Activated T-cell treated with anti-CD3 and anti-CD28 coated beads, Interleukin-2, amount 50 U/mL, for 48 hours (primary cell): Measurements from ENCODE around the gene PPL.

Source experiments
- DNase-seq, 2 experiments: peaks; one replicate each; pipeline ENCODE4 v3.0.0-alpha.2; 2020

PPL gene

DNA sequence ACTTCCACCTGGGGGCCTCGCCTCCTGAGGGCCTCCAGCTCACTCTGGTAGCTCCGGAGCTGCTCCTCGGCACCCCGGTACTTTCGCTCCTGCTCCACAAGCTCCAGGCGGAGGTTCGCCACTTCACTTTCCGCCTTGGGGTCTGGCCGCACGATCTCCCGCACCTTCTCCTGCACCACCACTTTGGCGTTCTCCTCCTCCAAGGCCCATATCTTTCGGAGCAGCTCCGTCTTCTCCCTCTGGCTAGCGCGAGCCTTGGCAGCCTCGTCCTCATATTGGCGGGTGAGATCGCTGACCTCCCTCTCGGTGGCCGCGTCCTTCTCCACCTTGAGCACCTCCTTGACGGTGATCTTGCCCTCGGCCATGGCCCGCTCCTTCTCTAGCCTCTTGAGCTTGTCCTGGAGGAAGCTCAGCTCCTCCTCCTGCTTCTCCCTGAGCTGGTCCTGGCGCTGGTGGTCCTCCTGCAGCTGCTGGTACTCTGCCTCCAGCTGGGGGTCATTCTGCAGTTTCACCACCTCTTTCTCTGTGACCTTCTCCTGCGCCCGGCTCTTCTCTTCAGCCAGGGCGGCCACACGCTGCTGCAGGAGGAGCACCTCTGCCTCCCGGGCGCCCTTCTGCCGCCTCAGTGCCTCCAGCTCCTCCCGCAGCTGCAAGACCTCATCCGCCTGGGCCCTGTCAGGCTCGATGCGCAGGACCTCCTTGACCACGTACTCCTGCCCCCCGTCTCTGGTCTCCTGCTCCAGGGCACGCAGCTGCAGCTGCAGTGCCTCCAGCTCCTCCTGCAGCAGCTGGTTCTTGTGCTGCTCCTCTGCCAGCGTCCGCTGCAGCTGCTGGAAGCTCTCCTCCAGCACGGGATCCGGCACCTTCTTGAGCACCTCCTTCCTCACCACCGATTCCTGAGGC is 51.7 kb downstream of the PPL start:
- no peak for DNase-seq

- DNase-seq = no peak
Observed at GRCh38 chr16:4884209-4884608, 52.7 kb downstream of the PPL start.

DNA sequence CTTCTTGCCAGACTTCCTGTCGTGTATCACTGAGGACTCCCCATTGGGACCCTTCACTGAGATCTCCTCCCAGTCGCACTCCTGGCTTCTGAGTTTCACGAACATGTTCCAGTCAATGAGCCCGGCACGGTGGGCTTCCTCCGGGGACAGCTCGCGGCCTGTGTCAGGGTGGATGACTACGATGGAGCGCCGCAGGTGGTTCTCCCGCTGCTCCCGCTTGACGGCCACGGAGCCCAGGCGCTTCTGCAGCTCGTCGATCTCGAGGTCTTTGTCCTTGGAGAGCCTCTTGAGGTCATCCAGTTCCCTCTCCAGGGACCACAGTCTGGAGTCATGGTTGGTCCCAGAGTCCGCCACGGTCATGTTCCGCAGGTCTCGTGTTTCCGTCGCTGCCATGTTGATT is 53.4 kb downstream of the PPL start:
- no peak for DNase-seq

- DNase-seq = no peak
Observed at GRCh38 chr16:4882633-4883285, 54.2 kb downstream of the PPL start.

GRCh38 chr16:4882000-4882632 is 54.8 kb downstream of the PPL start:
- DNase-seq = no peak

DNA sequence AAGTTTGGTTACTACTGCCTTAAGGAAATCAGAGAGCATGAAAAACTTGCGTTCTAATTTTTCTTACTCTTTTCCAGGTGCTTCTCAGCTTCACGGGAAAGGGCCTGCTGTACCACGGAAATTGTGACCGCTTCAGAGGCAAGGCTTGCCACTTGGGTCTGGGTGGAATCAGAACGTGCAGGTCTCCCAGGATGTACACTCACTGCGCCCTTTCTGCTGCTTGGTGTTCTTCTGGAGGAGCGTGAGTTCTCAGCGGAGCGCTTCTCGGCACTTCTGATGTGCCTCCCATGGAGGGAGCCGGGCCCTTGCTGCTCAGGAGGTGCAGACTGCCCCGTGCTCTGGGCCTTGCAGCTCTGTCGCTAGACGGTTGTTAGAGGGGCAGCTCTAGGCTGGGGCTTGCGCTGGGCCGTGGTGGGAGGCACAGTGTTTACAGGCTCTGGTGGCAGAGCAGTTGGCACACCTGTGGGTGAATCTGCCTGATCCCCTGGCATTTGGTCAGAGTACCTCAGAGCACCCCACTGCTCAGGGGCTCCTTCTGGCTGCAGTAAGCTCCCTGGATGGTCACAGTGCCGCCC is 56.9 kb downstream of the PPL start:
- DNase-seq = no peak

- DNase-seq = no peak
Observed at GRCh38 chr16:4879049-4879448, 57.9 kb downstream of the PPL start.

- no peak for DNase-seq
Observed at GRCh38 chr16:4877380-4877685, 59.6 kb downstream of the PPL start.

DNA sequence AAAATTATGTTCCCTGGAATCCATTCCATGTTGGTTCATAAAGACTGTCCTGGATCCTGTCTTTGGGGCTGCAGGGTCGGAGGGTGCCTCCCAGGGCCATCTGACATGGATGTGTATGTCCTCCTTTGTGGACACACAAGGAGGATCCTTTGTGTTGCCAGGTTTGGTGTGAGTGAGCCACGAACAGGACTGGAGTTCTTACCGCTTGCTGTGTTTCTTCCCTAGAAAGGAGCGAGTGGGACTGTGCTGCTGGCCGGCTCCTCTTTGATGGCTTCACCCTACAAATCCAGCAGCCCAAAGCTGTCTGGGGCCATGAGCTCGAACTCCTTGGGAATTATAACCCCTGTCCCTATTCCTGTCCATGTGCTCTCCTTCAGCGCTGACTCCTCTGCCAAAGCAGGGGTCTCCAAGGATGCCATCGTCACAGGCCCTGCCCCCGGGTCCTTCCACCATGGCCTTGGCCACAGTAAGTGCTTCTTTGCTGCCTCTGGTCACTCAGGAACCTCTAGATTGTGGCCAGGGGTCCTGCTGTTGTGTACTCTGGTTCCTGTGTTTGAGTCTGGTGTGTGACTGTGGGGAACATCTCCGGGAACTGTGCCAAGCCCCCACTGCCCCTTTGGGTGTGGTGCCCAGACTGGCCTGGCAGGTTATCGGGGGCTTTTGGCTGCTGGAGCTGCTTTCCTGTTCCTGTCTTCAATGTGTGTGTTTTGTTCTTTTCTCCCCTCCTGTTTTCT is 60.1 kb downstream of the PPL start:
- no peak for DNase-seq

- DNase-seq = no peak
Observed at GRCh38 chr16:4874666-4875065, 62.3 kb downstream of the PPL start.

GRCh38 chr16:4873091-4873490 is 63.9 kb downstream of the PPL start:
- DNase-seq = no peak

DNA sequence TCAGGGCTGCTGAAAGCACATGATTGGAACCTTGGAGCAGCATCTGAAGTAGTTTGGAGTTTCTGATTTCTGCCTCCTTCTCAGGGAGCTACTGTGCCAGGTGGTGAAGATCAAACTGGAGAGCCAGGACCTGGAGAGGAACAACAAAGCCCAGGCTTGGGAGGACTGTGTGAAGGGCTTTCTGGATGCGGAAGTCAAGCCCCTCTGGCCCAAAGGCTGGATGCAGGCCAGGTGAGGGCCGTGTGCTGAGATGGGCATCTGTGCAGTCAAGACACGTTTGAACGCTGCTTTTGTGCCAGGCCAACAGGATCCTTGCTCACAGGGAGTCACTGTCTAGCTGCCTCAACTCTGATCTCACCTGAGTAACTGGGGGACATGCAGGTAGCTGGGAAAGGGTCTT is 65.9 kb downstream of the PPL start:
- no peak for DNase-seq

DNA sequence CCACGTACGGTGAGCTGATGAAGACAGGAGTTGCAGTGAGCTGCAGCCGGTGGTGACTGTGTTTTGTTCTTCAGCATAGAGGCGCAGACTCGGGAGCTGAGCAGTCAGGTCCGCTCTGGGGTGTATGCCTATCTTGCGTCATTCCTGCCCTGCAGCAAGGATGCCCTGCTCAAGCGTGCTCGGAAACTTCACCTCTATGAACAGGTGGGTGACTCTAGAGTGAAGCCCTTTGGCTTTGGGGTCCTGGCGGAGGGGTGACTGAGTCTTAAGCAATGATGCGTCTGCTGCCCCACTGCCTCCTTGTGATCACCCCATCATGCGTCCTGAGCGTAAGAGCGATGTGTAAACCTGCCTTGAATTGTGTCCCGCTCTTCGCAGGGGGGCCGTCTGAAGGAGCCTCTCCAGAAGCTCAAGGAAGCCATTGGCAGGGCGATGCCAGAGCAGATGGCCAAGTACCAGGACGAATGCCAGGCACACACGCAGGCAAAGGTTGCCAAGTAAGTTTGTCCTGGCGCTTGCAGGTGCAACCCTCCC is 66.7 kb downstream of the PPL start:
- no peak for DNase-seq

DNA sequence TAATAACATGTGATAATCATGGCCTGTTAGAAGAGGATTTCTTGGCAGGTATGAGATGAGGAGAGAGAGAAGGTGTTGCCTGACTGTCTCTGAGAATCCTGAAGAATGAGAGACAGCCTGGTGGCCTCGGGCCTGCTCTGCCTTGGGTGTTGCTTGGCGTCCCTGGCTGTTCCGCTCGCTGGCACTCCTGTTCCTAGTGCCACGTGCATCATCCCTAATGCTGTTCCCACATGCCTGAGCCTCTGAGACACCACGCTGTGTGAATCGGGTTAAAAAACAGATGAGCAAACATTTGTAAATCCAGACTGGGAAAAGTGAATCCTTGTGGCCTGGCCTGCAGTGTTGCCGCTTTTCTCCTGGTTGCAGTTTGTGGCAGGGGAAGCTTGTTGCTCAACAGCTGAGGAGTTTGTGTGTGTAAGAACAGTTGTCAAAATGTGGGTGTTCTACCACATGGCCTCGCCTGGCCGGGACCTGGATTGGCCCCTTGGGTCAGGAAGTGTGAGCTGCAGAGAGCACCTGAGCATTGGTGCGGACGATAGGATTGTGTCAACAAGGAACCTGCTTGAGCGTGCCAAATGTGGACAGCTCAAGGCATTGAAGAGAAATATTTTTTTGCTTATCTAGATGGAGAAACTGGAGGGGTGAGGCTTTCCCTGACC is 67.7 kb downstream of the PPL start:
- DNase-seq = no peak

DNA sequence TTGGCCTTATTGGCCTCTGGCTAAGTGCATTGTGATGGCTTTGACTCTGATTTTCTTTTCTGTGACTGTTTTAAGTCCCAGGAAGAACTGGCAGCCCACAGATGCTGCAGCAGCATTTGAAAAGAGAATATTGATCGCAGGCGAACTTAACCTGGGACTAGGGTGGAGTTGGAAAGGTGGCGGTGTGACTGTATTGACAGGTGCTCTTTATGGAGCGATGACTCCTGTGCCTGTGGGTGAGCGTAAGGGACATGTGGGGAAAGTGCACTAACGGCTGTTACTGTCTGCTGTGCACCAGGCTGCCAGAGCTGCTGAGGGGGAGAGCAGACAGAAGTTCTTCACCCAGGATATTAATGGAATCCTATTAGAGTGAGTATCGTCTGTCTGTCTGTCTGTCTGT is 68.4 kb downstream of the PPL start:
- no peak for DNase-seq

DNA sequence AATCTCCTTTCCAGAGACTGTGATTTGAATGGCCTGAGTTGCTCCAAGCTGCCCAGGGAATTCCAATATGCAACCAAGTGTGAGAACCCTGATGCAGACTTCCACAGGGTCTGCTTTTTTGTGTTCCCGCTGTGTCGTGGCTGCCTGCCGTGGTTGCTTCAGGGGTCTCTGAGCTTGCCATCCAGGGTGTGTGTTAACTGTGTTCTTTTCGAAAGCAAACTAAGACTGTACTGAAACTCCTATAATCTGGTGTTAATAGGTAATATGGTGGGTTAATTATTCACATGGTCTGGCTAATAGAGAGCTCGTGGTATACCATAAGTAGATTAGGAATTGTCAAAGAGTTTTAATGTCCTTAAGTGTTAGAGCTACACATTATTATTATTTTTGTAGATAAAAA is 68.9 kb downstream of the PPL start:
- no peak for DNase-seq

GRCh38 chr16:4866586-4866985 is 70.4 kb downstream of the PPL start:
- no peak for DNase-seq

DNA sequence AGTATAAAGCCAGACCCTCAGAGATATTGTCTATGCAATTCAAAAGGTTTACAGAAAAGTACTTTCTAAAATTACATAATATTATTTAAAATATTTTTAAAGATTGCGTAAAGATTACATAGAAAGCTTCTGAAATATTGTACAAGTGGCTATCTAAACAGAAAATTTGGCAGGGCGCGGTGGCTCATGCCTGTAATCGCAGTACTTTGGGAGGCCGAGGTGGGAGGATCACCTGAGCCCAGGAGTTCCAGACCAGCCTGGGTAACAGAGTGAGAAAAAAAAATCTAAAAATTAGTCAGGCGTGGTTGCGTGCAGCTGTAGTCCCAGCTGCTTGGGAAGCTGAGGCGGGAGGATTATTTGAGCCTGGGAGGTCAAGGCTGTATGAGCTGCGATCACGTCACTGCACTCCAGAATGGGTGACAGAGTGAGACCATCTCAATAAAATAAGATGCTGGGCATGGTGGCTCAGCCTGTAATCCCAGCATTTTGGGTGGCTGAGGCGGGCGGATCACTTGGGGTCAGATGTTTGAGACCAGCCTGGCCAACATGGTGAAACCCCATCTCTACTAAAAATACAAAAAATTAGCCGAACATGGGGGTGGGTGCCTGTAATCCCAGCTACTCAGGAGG is 71.6 kb downstream of the PPL start:
- no peak for DNase-seq

DNA sequence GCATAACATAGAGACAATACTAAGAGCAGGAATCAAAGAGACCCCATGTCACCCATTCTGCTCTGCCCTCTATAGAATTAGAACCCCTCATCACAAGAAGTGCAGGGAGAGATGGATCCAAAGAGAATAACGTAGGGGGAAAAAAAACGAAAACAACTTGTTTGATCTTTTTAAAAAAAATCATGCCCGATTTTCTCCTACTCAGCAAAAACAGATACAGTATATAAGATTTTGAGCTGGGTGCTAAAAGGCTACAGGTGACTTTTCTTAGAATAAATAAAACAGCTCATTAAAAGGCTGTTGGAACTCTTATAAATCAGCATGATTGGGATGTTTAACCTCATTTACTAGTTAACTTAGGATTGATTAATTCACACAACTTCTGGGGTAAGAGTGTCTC is 72.2 kb downstream of the PPL start:
- DNase-seq = no peak

DNA sequence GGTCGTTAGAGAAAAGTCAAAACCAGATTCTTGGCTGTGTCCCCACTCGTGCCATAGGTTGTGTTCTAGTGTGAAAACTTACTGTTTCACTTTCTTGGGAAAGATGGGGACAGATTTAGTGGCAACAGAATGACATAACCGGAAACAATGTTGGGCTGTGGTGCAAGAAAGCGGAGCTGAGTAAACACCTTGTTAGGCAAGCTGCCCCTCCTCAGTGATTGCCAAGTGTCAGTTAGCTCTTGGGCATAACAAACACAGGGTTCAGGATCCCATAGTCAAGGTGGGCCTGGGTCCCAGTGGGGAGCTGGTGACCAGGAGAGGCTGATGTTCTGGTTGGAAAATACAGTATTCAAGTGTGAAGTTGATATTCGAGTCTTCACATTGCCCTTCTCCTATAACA is 74.3 kb downstream of the PPL start:
- no peak for DNase-seq

GRCh38 chr16:4860727-4861342 is 76.1 kb downstream of the PPL start:
- no peak for DNase-seq

- no peak for DNase-seq
Observed at GRCh38 chr16:4859900-4860255, 77.1 kb downstream of the PPL start.
